Smooth muscle cell (in vitro differentiated cells): Measurements from ENCODE around the gene METRN. TPM values are rescaled to one million over a fixed set of nuclear protein-coding genes. Genes with fewer than 3 reads are reported as not detected.

Experiments
- DNase-seq: peaks from one replicate; lab custom pipeline; 2025; ENCODE audit not compliant: unreplicated experiment; lab: John Stamatoyannopoulos, UW
- H2AFZ ChIP-seq: fragments of 200-600 bp; sonication (generic); 2 replicates; pipeline ENCODE4 v1.6.0; 2016; ENCODE audit warnings: antibody characterized with exemption, low read depth, mild to moderate bottlenecking
- H3F3A ChIP-seq: fragments of 200-600 bp; sonication (generic); 2 replicates; pipeline ENCODE4 v1.6.0; 2017; ENCODE audit warnings: antibody characterized with exemption, low read depth
- H3K27ac ChIP-seq: fragments of 200-600 bp; sonication (generic); 2 replicates; pipeline ENCODE4 v1.5.1; 2016; ENCODE audit warnings: low read depth, mild to moderate bottlenecking
- H3K27me3 ChIP-seq: fragments of 200-600 bp; sonication (generic); 2 replicates; pipeline ENCODE4 v1.6.1; 2016; ENCODE audit warnings: low read depth, mild to moderate bottlenecking
- H3K36me3 ChIP-seq: fragments of 200-600 bp; sonication (generic); 2 replicates; pipeline ENCODE4 v1.5.1; 2016; ENCODE audit warnings: low read depth
- H3K4me1 ChIP-seq: fragments of 200-600 bp; sonication (generic); 2 replicates; pipeline ENCODE4 v1.5.1; 2016; ENCODE audit warnings: low read depth
- H3K4me2 ChIP-seq: fragments of 200-600 bp; sonication (generic); 2 replicates; pipeline ENCODE4 v1.6.0; 2016; ENCODE audit warnings: mild to moderate bottlenecking
- H3K4me3 ChIP-seq: fragments of 200-600 bp; sonication (generic); 2 replicates; pipeline ENCODE4 v1.5.1; 2016; ENCODE audit warnings: mild to moderate bottlenecking
- H3K79me2 ChIP-seq: fragments of 200-600 bp; sonication (generic); 2 replicates; pipeline ENCODE4 v1.6.0; 2016; ENCODE audit warnings: low read depth, mild to moderate bottlenecking
- H3K9ac ChIP-seq: fragments of 200-600 bp; sonication (generic); 2 replicates; pipeline ENCODE4 v1.6.0; 2016; ENCODE audit warnings: low read depth
- H3K9me3 ChIP-seq: fragments of 200-600 bp; sonication (generic); replicated peaks from 2 replicates; pipeline ENCODE4 v1.5.1; 2016; ENCODE audit warnings: low read depth
- H4K20me1 ChIP-seq: fragments of 200-600 bp; sonication (generic); 2 replicates; pipeline ENCODE4 v1.6.0; 2016; ENCODE audit warnings: low read depth
- CTCF ChIP-seq: fragments of 200-600 bp; sonication (generic); IDR thresholded peaks from 2 replicates; pipeline ENCODE4 v1.5.1; 2017; ENCODE audit warnings: borderline replicate concordance, mild to moderate bottlenecking, antibody characterized with exemption; ENCODE audit not compliant: insufficient read depth, poor library complexity, severe bottlenecking
- WGBS: methylation state at CpG from one replicate; pipeline ENCODE4 v1.1.7; 2016; ENCODE audit warnings: low lambda C conversion rate; 5-methylcytosine and 5-hydroxymethylcytosine counted together
- polyA plus RNA-seq: library from polyadenylated mRNA; unstranded; fragments of >200 nt; fragmentation: Nextera tagmentation; extraction: Ambion mirVana; gene quantifications from 2 replicates; pipeline ENCODE4 v1.2.1, GENCODE V29; 2016
- total RNA-seq: library from RNA; depleted of rRNA; stranded (reverse); fragments of >200 nt; gene quantifications from 2 replicates; pipeline ENCODE4 v1.2.3, GENCODE V29; 2014

METRN gene
- total and polyA plus RNA-seq, 2 experiments from 2014 or later: 30.6 to 193 TPM

- Histone ChIP-seq H3K9me3 (no peaks in the 10 kb centered on the region), H4K20me1 (peaks cover 40% of the 10 kb centered on the region), H3K4me2 (peak overlapping the region; percentile 83), H3F3A (peaks cover under 1% of the 10 kb centered on the region), H3K36me3 (no peaks in the 10 kb centered on the region), H3K27ac (peak overlapping the region; percentile 54), H3K4me1 (peaks cover 24% of the 10 kb centered on the region), H3K79me2 (peaks cover 32% of the 10 kb centered on the region), H3K4me3 (peak overlapping the region; percentile 93), H3K9ac (no peak overlapping the region), H2AFZ (no peak overlapping the region), H3K27me3 (no peaks in the 10 kb centered on the region)
- DNase-seq: peak; percentile 89
- WGBS: 37% methylated on average over 39 of the region's 52 CpGs
- no peak for TF ChIP-seq CTCF
Measured at GRCh38 chr16:678858-679813, 35.8 kb upstream of the METRN start.

GRCh38 chr16:679814-680624 lies 34.9 kb upstream of the METRN start, which contains the start of gene STUB1:
Gene STUB1, plus strand, starts transcription at chr16:680410. Its CDS starts 116 bp downstream, at chr16:680526.
- H3K4me1 ChIP-seq: peaks cover 22% of the 10 kb centered on the region
- DNase-seq: peak; percentile 95
- H3K4me2 ChIP-seq: peak within 1 kb of the TSS; percentile 99
- H3F3A ChIP-seq: no peaks in the 10 kb centered on the region
- no peak within 1 kb of the TSS for H2AFZ ChIP-seq
- peak within 1 kb of the TSS; percentile 85 for H3K9ac ChIP-seq
- no peaks in the 10 kb centered on the region for H3K9me3 ChIP-seq
- no peaks in the 10 kb centered on the region for H3K27me3 ChIP-seq
- H3K79me2 ChIP-seq: peaks cover 32% of the 10 kb centered on the region
- no peak for TF ChIP-seq CTCF
- peaks cover 35% of the 10 kb centered on the region for H4K20me1 ChIP-seq
- H3K27ac ChIP-seq: peak within 1 kb of the TSS; percentile 74
- no peaks in the 10 kb centered on the region for H3K36me3 ChIP-seq
- peak within 1 kb of the TSS; percentile 93 for H3K4me3 ChIP-seq
- WGBS: 1% methylated on average over 45 of the region's 91 CpGs

- Histone ChIP-seq H2AFZ (no peak overlapping the region), H3K27ac (peak overlapping the region; percentile 74), H3K27me3 (no peaks in the 10 kb centered on the region), H3K9me3 (no peaks in the 10 kb centered on the region), H3K4me1 (peaks cover 18% of the 10 kb centered on the region), H3F3A (no peaks in the 10 kb centered on the region), H3K79me2 (peaks cover 32% of the 10 kb centered on the region), H4K20me1 (peaks cover 33% of the 10 kb centered on the region), H3K4me2 (peak overlapping the region; percentile 99), H3K4me3 (peak overlapping the region; percentile 93), H3K9ac (peak overlapping the region; percentile 85), H3K36me3 (no peaks in the 10 kb centered on the region)
- no peak for TF ChIP-seq CTCF
- DNase-seq: no peak
- under 1% methylated on average over 34 of the region's 38 CpGs for WGBS
Measured at GRCh38 chr16:680625-680945, 34.3 kb upstream of the METRN start.
